ENCODE data around the gene FBRS.

The FBRS gene

GRCh38 chr16:30652005-30652296 is 6.3 kb upstream of the FBRS start:
- H3K4me3 ChIP-seq (ENCODE audit: control insufficient read depth, low read depth, low read length), result peak overlapping the region; percentile 65
- DNase-seq (ENCODE audit: low read depth), result no peak
- TF ChIP-seq CTCF (IDR thresholded peaks at IDR 0.05; ENCODE audit: control insufficient read depth, insufficient read depth, low read depth, low read length, missing control alignments), result no peak

DNA sequence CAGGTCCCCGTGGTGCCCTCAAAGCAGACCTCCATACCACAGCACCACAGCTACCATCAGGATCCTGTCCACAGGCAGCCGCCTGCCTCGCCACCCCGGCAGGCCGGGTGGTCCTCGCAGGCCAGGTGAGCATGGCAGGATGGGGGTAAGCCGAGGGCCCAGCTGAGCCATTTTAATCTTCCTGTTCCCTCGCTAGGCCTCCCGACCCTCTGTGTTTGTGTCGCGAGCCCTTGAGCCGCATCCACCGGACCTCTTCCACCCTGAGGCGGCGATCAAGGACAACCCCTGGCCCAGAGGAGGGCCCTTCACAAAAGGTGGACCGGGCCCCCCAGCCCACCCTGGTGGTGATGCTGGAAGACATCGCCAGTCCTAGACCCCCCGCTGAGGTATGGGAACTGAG is 5.5 kb upstream of the FBRS start:
- no peak for DNase-seq (ENCODE audit: low read depth)
- TF ChIP-seq CTCF (IDR thresholded peaks at IDR 0.05; ENCODE audit: control insufficient read depth, insufficient read depth, low read depth, low read length, missing control alignments), result no peak
- no peak overlapping the region for H3K4me3 ChIP-seq (ENCODE audit: control insufficient read depth, low read depth, low read length)

GRCh38 chr16:30654856-30655255 is 3.4 kb upstream of the FBRS start:
- no peak overlapping the region for H3K4me3 ChIP-seq (ENCODE audit: control insufficient read depth, low read depth, low read length)
- TF ChIP-seq CTCF (IDR thresholded peaks at IDR 0.05; ENCODE audit: control insufficient read depth, insufficient read depth, low read depth, low read length, missing control alignments), result no peak
- DNase-seq (ENCODE audit: low read depth), result no peak

DNA sequence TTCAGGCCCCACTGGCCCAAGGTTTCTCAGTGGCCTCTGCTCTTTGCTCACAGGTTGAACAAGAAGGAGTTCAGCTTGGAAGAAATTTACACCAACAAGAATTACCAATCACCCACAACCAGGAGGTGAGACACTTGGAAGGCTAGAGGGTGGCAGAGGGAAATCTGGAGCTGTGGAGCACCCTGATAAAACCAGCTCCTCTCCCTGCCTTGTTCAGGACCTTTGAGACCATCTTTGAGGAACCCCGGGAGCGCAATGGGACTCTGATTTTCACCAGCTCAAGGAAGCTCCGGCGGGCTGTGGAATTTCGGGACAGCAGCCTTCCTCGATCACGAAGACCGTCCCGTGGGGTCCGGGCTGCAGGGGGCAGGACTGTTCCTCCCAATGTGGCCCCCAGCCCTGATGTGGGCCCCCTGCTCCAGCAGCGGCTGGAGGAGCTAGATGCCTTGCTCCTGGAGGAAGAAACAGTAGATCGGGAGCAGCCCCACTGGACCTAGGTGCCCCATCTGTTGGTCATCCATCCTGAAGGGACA is 2.4 kb upstream of the FBRS start:
- no peak overlapping the region for H3K4me3 ChIP-seq (ENCODE audit: control insufficient read depth, low read depth, low read length)
- TF ChIP-seq CTCF (IDR thresholded peaks at IDR 0.05; ENCODE audit: control insufficient read depth, insufficient read depth, low read depth, low read length, missing control alignments), result no peak
- DNase-seq (ENCODE audit: low read depth), result no peak

DNA sequence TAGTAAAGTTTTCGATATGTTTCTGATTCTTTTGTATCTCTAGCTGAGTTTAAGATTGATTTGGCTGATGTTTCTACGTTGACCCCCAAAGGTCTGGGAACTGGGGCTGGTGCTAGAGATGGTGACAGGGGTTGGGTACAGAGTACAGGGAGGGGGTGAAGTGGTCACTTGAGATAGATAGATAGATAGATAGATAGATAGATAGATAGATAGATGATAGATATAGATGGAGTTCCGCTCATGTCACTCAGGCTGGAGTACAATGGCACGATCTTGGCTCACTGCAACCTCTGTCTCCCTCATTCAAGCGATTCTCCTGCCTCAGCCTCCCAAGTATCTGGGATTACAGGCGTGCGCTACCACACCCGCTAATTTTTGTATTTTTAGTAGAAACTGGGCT is 1.8 kb upstream of the FBRS start:
- no peak for TF ChIP-seq CTCF (IDR thresholded peaks at IDR 0.05; ENCODE audit: control insufficient read depth, insufficient read depth, low read depth, low read length, missing control alignments)
- no peak overlapping the region for H3K4me3 ChIP-seq (ENCODE audit: control insufficient read depth, low read depth, low read length)

GRCh38 chr16:30656974-30657865 is 1.0 kb upstream of the FBRS start:
- H3K4me3 ChIP-seq (ENCODE audit: control insufficient read depth, low read depth, low read length), result peak overlapping the region; percentile 41
- DNase-seq (ENCODE audit: low read depth), result peak; percentile 25
- TF ChIP-seq CTCF (IDR thresholded peaks at IDR 0.05; ENCODE audit: control insufficient read depth, insufficient read depth, low read depth, low read length, missing control alignments), result no peak

More for the DNA sequence above, 1.8 kb upstream of the FBRS start:
- DNase-seq (ENCODE audit: low read depth), result no peak

Data from AG09309 (cell line).